Fibroblast of skin of back (primary cell): ENCODE results near the gene ACTA2.

Source experiments
- DNase-seq: peaks from one replicate; pipeline ENCODE4 v3.0.0-alpha.2; 2013

ACTA2 gene

GRCh38 chr10:88889559-88890337 is 62.8 kb downstream of the ACTA2 start:
- DNase-seq = no peak

- DNase-seq = no peak
Observed at GRCh38 chr10:88888810-88889445, 63.6 kb downstream of the ACTA2 start.

GRCh38 chr10:88886557-88886956 is 66.0 kb downstream of the ACTA2 start:
- DNase-seq = no peak
